Left lobe of liver (tissue), 2 donors: Measurements from ENCODE around the gene TOMM22. TPM values are rescaled to one million over a fixed set of nuclear protein-coding genes. Genes with fewer than 3 reads are reported as not detected.
A peak's percentile ranks its signal among the peaks of the same experiment; 100 is the strongest.
"Not testable (repeated sequence)": the region's sequence is repeated elsewhere in the genome, so short reads cannot be mapped to it uniquely, and the experiment has no call there.

Source experiments
- ATAC-seq: fragments of 200-7000 bp; cut with Tn5 transposase; one replicate; pipeline ENCODE4 v1.9.1; 2020; ENCODE audit warnings: mild to moderate bottlenecking, moderate library complexity
- DNase-seq: peaks from one replicate; pipeline ENCODE4 v3.0.0-alpha.2; 2020; ENCODE audit warnings: low spot score
- total RNA-seq: library from RNA; stranded (reverse); gene quantifications from one replicate; pipeline ENCODE4 v1.2.1, GENCODE V29; 2021
- donor health status: DM: no; HTN: no; CAD: no; lungs with moderate emphysema.
- donor health status: DM: no; HTN: yes; CAD: no.

TOMM22 gene
- total RNA-seq, result 29.0 TPM

GRCh38 chr22:38681582-38682335 is at the start of gene TOMM22:
TSS of gene TOMM22 (plus strand) at chr22:38681957. CDS start at chr22:38681979, 22 bp downstream.
- DNase-seq, result peak; percentile 91
- peak; percentile 99 for ATAC-seq

- DNase-seq (no peak), ATAC-seq (no peak)
These were observed 49.2 kb upstream of the TOMM22 start for GRCh38 chr22:38632528-38632927.

DNA sequence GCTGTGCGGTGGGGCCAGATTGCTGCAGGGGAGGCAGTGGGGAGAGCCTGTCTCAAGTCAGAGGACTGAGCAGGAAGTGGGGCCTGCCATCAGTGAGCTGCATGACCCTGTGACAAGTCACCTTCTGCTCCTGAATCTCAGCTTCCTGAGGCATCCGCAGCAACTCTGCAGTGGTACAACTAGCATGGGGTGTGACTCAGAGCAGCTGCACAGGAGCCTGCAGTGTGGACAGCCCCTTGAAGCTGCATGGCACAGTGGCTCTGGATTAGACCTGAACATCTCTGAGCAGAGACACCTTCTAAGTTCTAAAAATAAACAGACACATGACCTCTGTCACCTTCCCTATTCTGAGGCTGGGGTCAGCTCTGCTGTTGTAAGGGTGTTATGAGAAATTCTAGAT is 43.5 kb upstream of the TOMM22 start:
- ATAC-seq (no peak), DNase-seq (no peak)

- ATAC-seq, result no peak
- DNase-seq, result no peak
These were observed 43.0 kb upstream of the TOMM22 start for GRCh38 chr22:38638728-38639127.

- no peak for ATAC-seq
- DNase-seq, result no peak
These were observed 40.2 kb upstream of the TOMM22 start for GRCh38 chr22:38641476-38642040.

GRCh38 chr22:38644245-38644644 is 37.5 kb upstream of the TOMM22 start:
- ATAC-seq, result peak; percentile 66
- not testable (repeated sequence) for DNase-seq

GRCh38 chr22:38645430-38645829 is 36.3 kb upstream of the TOMM22 start:
- ATAC-seq (no peak), DNase-seq (no peak)

- no peak for DNase-seq
- ATAC-seq, result no peak
These were observed 31.8 kb upstream of the TOMM22 start for GRCh38 chr22:38649841-38650522.

DNA sequence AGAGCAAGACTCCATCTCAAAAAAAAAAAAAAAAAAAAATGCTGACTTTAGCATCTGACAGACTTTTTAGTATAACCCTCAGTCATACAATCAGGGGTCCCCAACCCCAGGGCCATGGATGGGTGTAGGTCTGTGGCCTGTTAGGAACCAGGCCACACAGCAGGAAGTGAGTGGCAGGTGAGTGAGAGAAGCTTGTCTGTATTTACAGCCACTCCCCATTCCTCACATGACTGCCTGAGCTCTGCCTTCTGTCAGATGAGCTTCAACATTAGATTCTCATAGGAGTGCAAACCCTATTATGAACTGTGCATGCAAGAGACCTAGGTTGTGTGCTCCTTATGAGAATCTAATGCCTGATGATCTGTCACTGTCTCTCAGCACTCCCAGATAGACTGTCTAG is 28.9 kb upstream of the TOMM22 start:
- no peak for DNase-seq
- ATAC-seq, result no peak

DNA sequence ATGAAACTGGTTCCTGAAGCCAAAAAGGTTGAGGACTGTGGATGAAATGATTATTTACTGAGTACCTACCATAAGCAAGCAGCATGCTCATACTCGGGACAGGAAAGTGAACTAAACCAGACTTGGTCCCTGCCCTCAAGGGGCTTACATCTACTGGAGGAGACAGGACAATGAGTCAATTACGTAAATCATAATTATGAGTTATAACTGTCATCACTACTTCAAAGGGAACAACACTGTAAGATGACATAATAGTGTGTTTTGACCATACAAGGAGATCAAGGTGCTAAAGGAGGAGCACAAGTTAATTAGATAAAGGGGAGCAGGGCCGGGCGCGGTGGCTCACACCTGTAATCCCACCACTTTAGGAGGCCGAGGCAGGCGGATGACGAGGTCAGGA is 28.0 kb upstream of the TOMM22 start:
- no peak for DNase-seq
- ATAC-seq, result no peak

GRCh38 chr22:38655519-38656255 is 26.1 kb upstream of the TOMM22 start:
- DNase-seq, result no peak
- ATAC-seq, result no peak

GRCh38 chr22:38656256-38657044 is 25.3 kb upstream of the TOMM22 start, which contains the start of the genes CBY1 and FAM227A:
TSS of gene CBY1 (plus strand) at chr22:38656638. CDS start at chr22:38668055, 11,417 bp downstream.
TSS of gene FAM227A (minus strand) at chr22:38656392. CDS start at chr22:38650168, 6,224 bp downstream.
- DNase-seq (peak; percentile 87), ATAC-seq (peak; percentile 97)

DNA sequence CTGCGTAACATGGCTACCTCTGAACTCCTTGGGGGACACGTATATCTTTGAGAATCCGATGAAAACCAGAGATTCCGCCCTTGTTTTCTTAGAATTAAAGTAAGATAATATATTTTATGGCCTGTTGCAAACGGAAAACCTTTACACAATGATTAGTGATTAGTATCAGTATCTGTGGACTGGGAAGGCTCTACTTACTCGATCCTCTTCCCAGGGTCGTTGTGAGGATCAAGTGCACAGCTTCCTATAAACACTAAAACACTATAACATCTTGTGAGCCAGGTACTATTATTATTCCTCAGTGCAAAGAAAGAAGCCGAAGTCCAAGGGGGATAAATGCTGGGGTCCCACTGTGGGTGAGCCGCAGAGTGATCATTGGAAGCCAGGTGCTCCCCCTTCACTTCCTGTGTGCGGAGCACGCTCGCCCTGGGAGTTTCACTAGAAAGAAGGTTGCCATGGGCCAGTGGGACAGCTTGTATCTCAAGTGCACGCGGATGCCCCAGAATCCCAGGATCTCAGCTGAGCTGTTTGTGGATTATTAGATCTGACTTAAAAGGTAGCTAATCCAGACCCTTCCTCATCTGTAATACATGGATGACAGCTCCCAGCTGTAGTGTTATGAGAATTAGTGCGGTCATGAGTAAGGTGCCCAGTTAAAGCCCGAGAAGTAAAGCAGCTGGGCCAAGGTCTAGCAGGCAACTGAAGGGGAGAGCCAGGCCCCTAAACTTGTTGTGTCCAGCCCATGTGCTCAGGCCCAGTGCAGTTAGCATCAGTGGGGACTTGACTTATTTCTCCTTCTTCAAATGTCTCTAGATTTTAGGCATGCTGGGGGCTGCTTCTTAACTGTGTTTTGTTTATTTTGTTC is 24.5 kb upstream of the TOMM22 start:
- no peak for DNase-seq
- peak; percentile 8 for ATAC-seq

- ATAC-seq, result no peak
These were observed 6.9 kb upstream of the TOMM22 start for GRCh38 chr22:38674888-38675287.

GRCh38 chr22:38675833-38676232 is 5.9 kb upstream of the TOMM22 start:
- ATAC-seq, result no peak
- no peak for DNase-seq

More at GRCh38 chr22:38674888-38675287, 6.9 kb upstream of the TOMM22 start:
- DNase-seq, result no peak

DNA sequence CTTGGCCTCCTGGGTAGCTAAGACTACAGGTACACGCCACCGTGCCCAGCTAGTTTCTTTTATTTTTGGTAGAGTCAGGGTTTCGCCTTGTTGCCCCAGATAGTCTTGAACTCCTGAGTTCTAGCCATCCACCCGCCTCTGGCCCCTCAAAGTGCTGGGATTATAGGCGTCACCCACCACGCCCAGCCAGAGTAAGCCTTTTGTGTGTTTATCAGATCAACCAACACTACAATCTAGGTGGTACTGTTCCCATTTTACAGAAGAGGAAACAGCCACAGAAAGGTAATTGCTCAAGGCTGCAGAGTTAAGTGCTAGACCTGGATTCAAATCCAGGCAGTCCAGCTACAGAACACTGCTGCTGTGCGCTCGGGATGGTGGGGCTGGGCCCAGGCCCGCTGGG is 3.1 kb downstream of the TOMM22 start:
- ATAC-seq, result no peak
- DNase-seq, result no peak

DNA sequence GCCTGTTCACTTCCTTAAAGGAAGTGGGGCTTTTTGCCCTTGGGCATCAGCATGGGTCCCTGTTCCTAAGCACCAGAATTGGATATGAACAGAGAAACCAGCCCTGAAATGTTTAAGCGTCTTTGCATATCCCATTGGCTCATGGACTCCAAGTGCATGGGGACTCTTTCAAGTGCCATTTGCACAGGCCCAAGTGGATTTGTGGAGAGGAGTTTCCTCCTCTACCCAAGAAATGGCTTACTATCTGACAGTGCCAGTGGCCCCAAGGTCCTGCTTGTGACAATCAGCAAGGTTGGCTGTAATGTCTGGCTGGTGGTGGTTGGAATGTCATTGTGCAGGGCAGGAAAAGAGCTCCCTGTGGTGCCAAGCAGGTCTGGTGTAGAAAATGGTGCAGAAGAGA is 4.0 kb downstream of the TOMM22 start:
- no peak for ATAC-seq

DNA sequence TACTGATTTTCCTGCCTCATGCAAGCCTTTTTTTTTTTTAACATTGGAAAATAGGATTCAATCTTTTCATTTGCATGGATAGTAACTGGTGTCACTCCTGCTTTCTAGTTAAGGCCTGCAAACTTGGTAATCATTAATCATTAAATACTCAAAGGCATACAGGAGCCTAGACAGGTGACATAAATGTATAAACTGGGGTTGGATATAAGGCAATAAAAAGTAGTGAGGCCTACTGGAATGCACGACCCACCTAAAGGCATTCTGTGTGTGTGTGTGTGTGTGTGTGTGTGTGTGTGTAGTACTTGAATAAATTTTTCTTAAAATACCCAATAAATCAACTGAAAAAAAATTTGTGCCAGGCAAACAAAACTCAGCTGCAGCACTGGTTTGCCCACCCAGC is 7.9 kb downstream of the TOMM22 start:
- ATAC-seq (no peak), DNase-seq (no peak)

More for the DNA sequence above, 4.0 kb downstream of the TOMM22 start:
- DNase-seq, result no peak

DNA sequence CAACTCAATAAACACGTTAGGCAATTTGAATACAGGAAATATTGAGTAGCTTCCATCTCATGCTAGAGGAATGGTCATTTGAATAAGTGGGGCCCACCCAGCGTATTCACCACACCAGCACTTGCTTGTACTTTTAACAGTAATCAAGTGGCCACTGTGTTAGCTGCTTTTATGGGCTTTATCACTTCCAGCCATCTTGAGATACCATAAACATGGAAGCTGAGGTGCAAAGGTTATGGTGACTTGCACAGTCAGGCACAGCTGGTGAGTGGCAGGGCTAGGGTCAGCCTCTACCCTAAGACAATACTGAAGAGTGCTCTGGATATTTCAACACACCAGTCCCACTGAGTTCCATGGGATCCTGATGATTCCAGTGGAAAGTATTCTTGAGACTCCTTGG is 12.3 kb downstream of the TOMM22 start:
- no peak for ATAC-seq
- no peak for DNase-seq
